GM12864 (cell line): ENCODE data around the gene STIM1.

Source experiments
- DNase-seq: peaks from one replicate; pipeline ENCODE4 v3.0.0-alpha.2; 2011; ENCODE audit warnings: low read depth
- H3K4me3 ChIP-seq: 2 replicates; pipeline ENCODE4 v1.5.1; 2011; ENCODE audit warnings: mild to moderate bottlenecking, low read depth, low read length, control low read depth
- CTCF ChIP-seq: IDR thresholded peaks from 2 replicates; pipeline ENCODE4 v1.5.1; 2011; ENCODE audit warnings: low read depth, mild to moderate bottlenecking, moderate library complexity, low read length, control low read depth, inconsistent platforms; ENCODE audit errors: missing control alignments

Gene STIM1

GRCh38 chr11:3902441-3902840 is 47.0 kb downstream of the STIM1 start:
- DNase-seq: no peak
- no peak for TF ChIP-seq CTCF
- no peak overlapping the region for H3K4me3 ChIP-seq

GRCh38 chr11:3903207-3903896 is 47.9 kb downstream of the STIM1 start:
- no peak overlapping the region for H3K4me3 ChIP-seq
- no peak for DNase-seq
- TF ChIP-seq CTCF: no peak

- no peak overlapping the region for H3K4me3 ChIP-seq
- no peak for DNase-seq
- TF ChIP-seq CTCF: no peak
Measured at GRCh38 chr11:3904228-3904627, 48.8 kb downstream of the STIM1 start.

GRCh38 chr11:3905080-3905953 is 49.9 kb downstream of the STIM1 start:
- no peak for DNase-seq
- no peak for TF ChIP-seq CTCF
- H3K4me3 ChIP-seq: no peak overlapping the region

GRCh38 chr11:3906166-3906565 is 50.7 kb downstream of the STIM1 start:
- no peak for DNase-seq
- TF ChIP-seq CTCF: no peak
- no peak overlapping the region for H3K4me3 ChIP-seq

GRCh38 chr11:3907590-3907989 is 52.1 kb downstream of the STIM1 start:
- TF ChIP-seq CTCF: no peak
- no peak for DNase-seq
- H3K4me3 ChIP-seq: no peak overlapping the region
